Activated CD4-positive, alpha-beta T cell treated with anti-CD3 and anti-CD28 coated beads, Interleukin-2, amount 10 ng/mL, durations not matched to agents 7 days and 5 days (primary cell): ENCODE results near the gene DSCAML1. TPM values are rescaled to one million over a fixed set of nuclear protein-coding genes. Genes with fewer than 3 reads are reported as not detected.

Experiments used
- CTCF ChIA-PET: fragments of 350-600 bp; sonication (Branson Sonifier 250); formaldehyde crosslinking; loops from one replicate; lab custom pipeline; 2021; ENCODE audit warnings: antibody characterized with exemption; lab: Charles Lee
- POLR2A ChIA-PET: fragments of 350-600 bp; sonication (Branson Sonifier 250); formaldehyde crosslinking; loops from one replicate; lab custom pipeline; 2021; ENCODE audit warnings: antibody characterized with exemption; lab: Charles Lee
- DNase-seq: peaks from one replicate; pipeline ENCODE4 v3.0.0-alpha.2; 2020
- H3K27ac Mint-ChIP-seq: one replicate; pipeline ENCODE4 v1.8.0; 2021; ENCODE audit warnings: mild to moderate bottlenecking, moderate library complexity, mixed read lengths
- H3K27me3 Mint-ChIP-seq: one replicate; pipeline ENCODE4 v1.8.0; 2021; ENCODE audit warnings: mixed read lengths
- H3K36me3 Mint-ChIP-seq: one replicate; pipeline ENCODE4 v1.8.0; 2021; ENCODE audit warnings: low read depth, mixed read lengths
- H3K4me1 Mint-ChIP-seq: one replicate; pipeline ENCODE4 v1.8.0; 2021; ENCODE audit warnings: mixed read lengths
- H3K4me3 Mint-ChIP-seq: one replicate; pipeline ENCODE4 v1.8.0; 2021; ENCODE audit warnings: mild to moderate bottlenecking, moderate library complexity, mixed read lengths
- H3K9me3 Mint-ChIP-seq: one replicate; pipeline ENCODE4 v1.8.0; 2021; ENCODE audit warnings: mixed read lengths
- total RNA-seq, 2 experiments: library from RNA; stranded (reverse); gene quantifications; one replicate each; pipeline ENCODE4 v1.2.3, GENCODE V29; 2021

DSCAML1 gene
- total RNA-seq, 2 experiments from 2014 or later = 0.02 to 0.25 TPM

- ChIA-PET POLR2A (no interaction called here), CTCF (interaction anchor here (0.7 kb wide), 1 partner anchor 338 kb away, joined by 4 read pairs; no protein-coding TSS in a partner anchor)
- no peak overlapping the region for H3K27ac Mint-ChIP-seq
- H3K36me3 Mint-ChIP-seq = no peaks in the 10 kb centered on the region
- H3K9me3 Mint-ChIP-seq = no peaks in the 10 kb centered on the region
- no peaks in the 10 kb centered on the region for H3K4me1 Mint-ChIP-seq
- no peak overlapping the region for H3K4me3 Mint-ChIP-seq
- no peak for DNase-seq
- no peaks in the 10 kb centered on the region for H3K27me3 Mint-ChIP-seq
Observed at GRCh38 chr11:117564321-117564720, 232.7 kb downstream of the DSCAML1 start.

- DNase-seq = no peak
- no peaks in the 10 kb centered on the region for H3K36me3 Mint-ChIP-seq
- no peaks in the 10 kb centered on the region for H3K27me3 Mint-ChIP-seq
- ChIA-PET POLR2A (no interaction called here), CTCF (interaction anchor here (1.3 kb wide), 1 partner anchor 16 kb away, joined by 5 read pairs; no protein-coding TSS in a partner anchor)
- H3K4me1 Mint-ChIP-seq = no peaks in the 10 kb centered on the region
- H3K27ac Mint-ChIP-seq = no peak overlapping the region
- H3K4me3 Mint-ChIP-seq = no peak overlapping the region
- H3K9me3 Mint-ChIP-seq = no peaks in the 10 kb centered on the region
Observed at GRCh38 chr11:117563556-117563955, 233.5 kb downstream of the DSCAML1 start.

GRCh38 chr11:117562136-117562535 lies 234.9 kb downstream of the DSCAML1 start:
- H3K36me3 Mint-ChIP-seq = no peaks in the 10 kb centered on the region
- H3K4me1 Mint-ChIP-seq = no peaks in the 10 kb centered on the region
- H3K27me3 Mint-ChIP-seq = no peaks in the 10 kb centered on the region
- ChIA-PET POLR2A (no interaction called here), CTCF (interaction anchor here (1.3 kb wide), 1 partner anchor 18 kb away, joined by 5 read pairs; no protein-coding TSS in a partner anchor)
- no peak for DNase-seq
- H3K9me3 Mint-ChIP-seq = no peaks in the 10 kb centered on the region
- no peak overlapping the region for H3K27ac Mint-ChIP-seq
- H3K4me3 Mint-ChIP-seq = no peak overlapping the region

- Mint-ChIP-seq H3K4me1 (no peaks in the 10 kb centered on the region), H3K27ac (no peak overlapping the region), H3K27me3 (no peaks in the 10 kb centered on the region), H3K9me3 (no peaks in the 10 kb centered on the region), H3K36me3 (no peaks in the 10 kb centered on the region), H3K4me3 (no peak overlapping the region)
- CTCF ChIA-PET = interaction anchor here (1.4 kb wide), 1 partner anchor 11 kb away, joined by 3 read pairs; no protein-coding TSS in a partner anchor
- POLR2A ChIA-PET = no interaction called here
- no peak for DNase-seq
Observed at GRCh38 chr11:117560780-117561530, 236.1 kb downstream of the DSCAML1 start.

- no peak overlapping the region for H3K4me3 Mint-ChIP-seq
- no peaks in the 10 kb centered on the region for H3K27me3 Mint-ChIP-seq
- no peak for DNase-seq
- H3K27ac Mint-ChIP-seq = no peak overlapping the region
- H3K9me3 Mint-ChIP-seq = no peaks in the 10 kb centered on the region
- ChIA-PET CTCF (no interaction called here), POLR2A (no interaction called here)
- H3K4me1 Mint-ChIP-seq = no peaks in the 10 kb centered on the region
- H3K36me3 Mint-ChIP-seq = no peaks in the 10 kb centered on the region
Observed at GRCh38 chr11:117559698-117560097, 237.3 kb downstream of the DSCAML1 start.

- Mint-ChIP-seq H3K27ac (no peak overlapping the region), H3K27me3 (peaks cover 2% of the 10 kb centered on the region), H3K4me3 (no peak overlapping the region), H3K9me3 (no peaks in the 10 kb centered on the region), H3K36me3 (no peaks in the 10 kb centered on the region), H3K4me1 (no peaks in the 10 kb centered on the region)
- ChIA-PET CTCF (no interaction called here), POLR2A (no interaction called here)
- no peak for DNase-seq
Observed at GRCh38 chr11:117557361-117557760, 239.7 kb downstream of the DSCAML1 start.

- H3K36me3 Mint-ChIP-seq = no peaks in the 10 kb centered on the region
- H3K4me3 Mint-ChIP-seq = no peak overlapping the region
- peaks cover 4% of the 10 kb centered on the region for H3K27me3 Mint-ChIP-seq
- POLR2A ChIA-PET = no interaction called here
- no peaks in the 10 kb centered on the region for H3K9me3 Mint-ChIP-seq
- H3K27ac Mint-ChIP-seq = no peak overlapping the region
- CTCF ChIA-PET = interaction anchor here (1.5 kb wide), 1 partner anchor 18 kb away, joined by 3 read pairs; no protein-coding TSS in a partner anchor
- H3K4me1 Mint-ChIP-seq = no peaks in the 10 kb centered on the region
- DNase-seq = no peak
Observed at GRCh38 chr11:117554601-117555333, 242.2 kb downstream of the DSCAML1 start.

GRCh38 chr11:117552626-117553025 lies 244.4 kb downstream of the DSCAML1 start:
- H3K27ac Mint-ChIP-seq = no peak overlapping the region
- H3K27me3 Mint-ChIP-seq = peaks cover 4% of the 10 kb centered on the region
- DNase-seq = no peak
- ChIA-PET CTCF (no interaction called here), POLR2A (no interaction called here)
- no peaks in the 10 kb centered on the region for H3K36me3 Mint-ChIP-seq
- H3K4me3 Mint-ChIP-seq = no peak overlapping the region
- H3K4me1 Mint-ChIP-seq = no peaks in the 10 kb centered on the region
- no peaks in the 10 kb centered on the region for H3K9me3 Mint-ChIP-seq

GRCh38 chr11:117551761-117552343 lies 245.2 kb downstream of the DSCAML1 start:
- peaks cover 4% of the 10 kb centered on the region for H3K27me3 Mint-ChIP-seq
- CTCF ChIA-PET = interaction anchor here (0.7 kb wide), 1 partner anchor 285 kb away, joined by 4 read pairs; no protein-coding TSS in a partner anchor
- no peaks in the 10 kb centered on the region for H3K4me1 Mint-ChIP-seq
- no peak overlapping the region for H3K4me3 Mint-ChIP-seq
- H3K9me3 Mint-ChIP-seq = no peaks in the 10 kb centered on the region
- no peak for DNase-seq
- H3K36me3 Mint-ChIP-seq = no peaks in the 10 kb centered on the region
- H3K27ac Mint-ChIP-seq = no peak overlapping the region
- POLR2A ChIA-PET = no interaction called here

- H3K4me3 Mint-ChIP-seq = no peak overlapping the region
- H3K36me3 Mint-ChIP-seq = no peaks in the 10 kb centered on the region
- H3K27ac Mint-ChIP-seq = no peak overlapping the region
- DNase-seq = no peak
- no peaks in the 10 kb centered on the region for H3K9me3 Mint-ChIP-seq
- ChIA-PET CTCF (no interaction called here), POLR2A (no interaction called here)
- H3K4me1 Mint-ChIP-seq = no peaks in the 10 kb centered on the region
- H3K27me3 Mint-ChIP-seq = peaks cover 4% of the 10 kb centered on the region
Observed at GRCh38 chr11:117550466-117550865, 246.6 kb downstream of the DSCAML1 start.

- no peaks in the 10 kb centered on the region for H3K9me3 Mint-ChIP-seq
- CTCF ChIA-PET = interaction anchor here (0.9 kb wide), 1 partner anchor 11 kb away, joined by 3 read pairs; no protein-coding TSS in a partner anchor
- H3K27me3 Mint-ChIP-seq = peaks cover 4% of the 10 kb centered on the region
- POLR2A ChIA-PET = no interaction called here
- H3K4me3 Mint-ChIP-seq = no peak overlapping the region
- no peaks in the 10 kb centered on the region for H3K36me3 Mint-ChIP-seq
- no peak for DNase-seq
- no peaks in the 10 kb centered on the region for H3K4me1 Mint-ChIP-seq
- H3K27ac Mint-ChIP-seq = no peak overlapping the region
Observed at GRCh38 chr11:117549417-117549816, 247.6 kb downstream of the DSCAML1 start.

- Mint-ChIP-seq H3K4me1 (no peaks in the 10 kb centered on the region), H3K4me3 (no peak overlapping the region), H3K36me3 (no peaks in the 10 kb centered on the region), H3K27ac (no peak overlapping the region), H3K27me3 (peaks cover 4% of the 10 kb centered on the region), H3K9me3 (no peaks in the 10 kb centered on the region)
- DNase-seq = no peak
- ChIA-PET POLR2A (no interaction called here), CTCF (no interaction called here)
Observed at GRCh38 chr11:117548876-117549275, 248.1 kb downstream of the DSCAML1 start.

GRCh38 chr11:117547946-117548345 lies 249.1 kb downstream of the DSCAML1 start:
- ChIA-PET POLR2A (no interaction called here), CTCF (no interaction called here)
- no peaks in the 10 kb centered on the region for H3K36me3 Mint-ChIP-seq

More at GRCh38 chr11:117547946-117548345, 249.1 kb downstream of the DSCAML1 start:
- no peak for DNase-seq
- H3K27me3 Mint-ChIP-seq = peaks cover 4% of the 10 kb centered on the region
- H3K4me3 Mint-ChIP-seq = no peak overlapping the region
- no peak overlapping the region for H3K27ac Mint-ChIP-seq
- no peaks in the 10 kb centered on the region for H3K4me1 Mint-ChIP-seq
- H3K9me3 Mint-ChIP-seq = no peaks in the 10 kb centered on the region
